Endodermal cell (in vitro differentiated cells): ENCODE data around the gene TRPV2. TPM values are rescaled to one million over a fixed set of nuclear protein-coding genes. Genes with fewer than 3 reads are reported as not detected.

Source experiments
- DNase-seq: peaks from one replicate; pipeline ENCODE4 v3.0.0-alpha.2; 2017
- H3K27ac ChIP-seq: 2 replicates; pipeline ENCODE4 v1.5.1; 2013; ENCODE audit warnings: mild to moderate bottlenecking, low read depth, low read length, moderate library complexity
- H3K27me3 ChIP-seq: 2 replicates; pipeline ENCODE4 v1.6.1; 2013; ENCODE audit warnings: mild to moderate bottlenecking, low read length, moderate library complexity; ENCODE audit not compliant: insufficient read depth, control insufficient read depth, poor library complexity, severe bottlenecking
- H3K36me3 ChIP-seq: 2 replicates; pipeline ENCODE4 v1.7.0; 2013; ENCODE audit warnings: mild to moderate bottlenecking, low read length, moderate library complexity; ENCODE audit not compliant: control insufficient read depth, insufficient read depth
- H3K4me1 ChIP-seq: one replicate; pipeline ENCODE4 v1.7.0; 2013; ENCODE audit warnings: low read length; ENCODE audit not compliant: control insufficient read depth, insufficient read depth
- H3K4me3 ChIP-seq: 2 replicates; pipeline ENCODE4 v1.5.1; 2013; ENCODE audit warnings: mild to moderate bottlenecking, low read length, moderate library complexity
- H3K9ac ChIP-seq: 2 replicates; pipeline ENCODE4 v1.6.1; 2013; ENCODE audit warnings: mild to moderate bottlenecking, low read length, moderate library complexity; ENCODE audit not compliant: poor library complexity, severe bottlenecking; ENCODE audit errors: extremely low read depth
- H3K9me3 ChIP-seq: 2 replicates; pipeline ENCODE4 v1.6.1; 2013; ENCODE audit warnings: mild to moderate bottlenecking, low read length, moderate library complexity; ENCODE audit not compliant: control insufficient read depth
- H3K27ac Mint-ChIP-seq: 2 replicates; pipeline ENCODE4 v1.8.0; 2020; ENCODE audit warnings: mixed read lengths
- H3K27me3 Mint-ChIP-seq: 2 replicates; pipeline ENCODE4 v1.8.0; 2021; ENCODE audit warnings: mild to moderate bottlenecking, mixed read lengths; ENCODE audit not compliant: insufficient read depth
- H3K36me3 Mint-ChIP-seq: 2 replicates; pipeline ENCODE4 v1.8.0; 2020; ENCODE audit warnings: low read depth, mixed read lengths
- H3K4me1 Mint-ChIP-seq: 2 replicates; pipeline ENCODE4 v1.8.0; 2020; ENCODE audit warnings: mixed read lengths
- H3K4me3 Mint-ChIP-seq: 2 replicates; pipeline ENCODE4 v1.8.0; 2020; ENCODE audit warnings: mild to moderate bottlenecking, moderate library complexity, mixed read lengths
- H3K9me3 Mint-ChIP-seq: 2 replicates; pipeline ENCODE4 v1.8.0; 2020; ENCODE audit warnings: mild to moderate bottlenecking, mixed read lengths
- WGBS, 2 experiments: methylation state at CpG; one replicate each; pipeline versions ENCODE4 v1.1.5 to v1.1.7; 2013; ENCODE audit warnings: missing lambda C conversion rate in 2 of 2, mixed read lengths in 1 of 2; ENCODE audit not compliant: insufficient coverage in 1 of 2, insufficient read length in 1 of 2; 5-methylcytosine and 5-hydroxymethylcytosine counted together
- total RNA-seq, 2 donors: library from RNA; stranded (reverse); fragmentation: NEBNext Ultra II Directional in 1 of 2; extraction: Animal tissue kit (Norgen Biotek cat#: 25700) in 1 of 2; gene quantifications; 2 replicates in 1 of 2; 3 replicates in 1 of 2; pipeline ENCODE4 v1.2.1, GENCODE V29; 2021
- TF ChIP-seq, protein P1 (sequence below): fragments of 200-600 bp; sonication (generic); conservative IDR thresholded peaks from 2 replicates; pipeline ENCODE4 v1.5.0; 2021; ENCODE audit warnings: antibody characterized with exemption, mild to moderate bottlenecking

The TRPV2 gene
- total RNA-seq, 2 donors from 2014 or later, result 0.51 to 1.1 TPM

DNA sequence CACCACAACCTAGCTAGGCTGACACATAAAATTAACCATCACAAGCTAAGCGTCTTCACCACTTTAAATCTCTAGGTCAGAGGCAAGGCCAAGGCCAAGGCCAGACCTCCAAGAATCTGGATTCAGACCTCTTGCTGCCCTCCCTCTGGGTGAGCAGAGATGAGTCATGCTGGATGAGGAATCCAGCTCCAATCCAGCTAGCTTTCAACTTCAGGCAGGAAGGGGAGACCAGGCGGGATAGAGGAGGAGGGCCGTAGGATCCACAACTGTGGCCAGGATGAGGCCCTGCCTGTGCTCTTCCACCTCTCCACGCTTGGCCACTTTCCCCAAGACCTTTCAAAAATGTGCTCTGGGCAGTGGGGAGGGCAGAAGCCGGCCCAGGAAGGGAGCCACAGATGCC, 61.9 kb downstream of the TRPV2 start:
- peaks cover 15% of the 10 kb centered on the region for H3K4me1 Mint-ChIP-seq
- no peaks in the 10 kb centered on the region for H3K36me3 Mint-ChIP-seq
- peak overlapping the region; percentile 64 for H3K27ac Mint-ChIP-seq
- 20 to 83% methylated on average over 1 to 5 of the region's 5 CpGs for WGBS, 2 experiments
- no peaks in the 10 kb centered on the region for H3K27me3 ChIP-seq
- TF ChIP-seq, protein P1, sequence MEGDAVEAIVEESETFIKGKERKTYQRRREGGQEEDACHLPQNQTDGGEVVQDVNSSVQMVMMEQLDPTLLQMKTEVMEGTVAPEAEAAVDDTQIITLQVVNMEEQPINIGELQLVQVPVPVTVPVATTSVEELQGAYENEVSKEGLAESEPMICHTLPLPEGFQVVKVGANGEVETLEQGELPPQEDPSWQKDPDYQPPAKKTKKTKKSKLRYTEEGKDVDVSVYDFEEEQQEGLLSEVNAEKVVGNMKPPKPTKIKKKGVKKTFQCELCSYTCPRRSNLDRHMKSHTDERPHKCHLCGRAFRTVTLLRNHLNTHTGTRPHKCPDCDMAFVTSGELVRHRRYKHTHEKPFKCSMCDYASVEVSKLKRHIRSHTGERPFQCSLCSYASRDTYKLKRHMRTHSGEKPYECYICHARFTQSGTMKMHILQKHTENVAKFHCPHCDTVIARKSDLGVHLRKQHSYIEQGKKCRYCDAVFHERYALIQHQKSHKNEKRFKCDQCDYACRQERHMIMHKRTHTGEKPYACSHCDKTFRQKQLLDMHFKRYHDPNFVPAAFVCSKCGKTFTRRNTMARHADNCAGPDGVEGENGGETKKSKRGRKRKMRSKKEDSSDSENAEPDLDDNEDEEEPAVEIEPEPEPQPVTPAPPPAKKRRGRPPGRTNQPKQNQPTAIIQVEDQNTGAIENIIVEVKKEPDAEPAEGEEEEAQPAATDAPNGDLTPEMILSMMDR, result no peak
- no peaks in the 10 kb centered on the region for H3K9me3 Mint-ChIP-seq
- H3K4me3 Mint-ChIP-seq, result no peak overlapping the region
- H3K4me3 ChIP-seq, result no peak overlapping the region
- no peak overlapping the region for H3K9ac ChIP-seq
- no peak overlapping the region for H3K27ac ChIP-seq
- peaks cover 11% of the 10 kb centered on the region for H3K27me3 Mint-ChIP-seq
- no peaks in the 10 kb centered on the region for H3K4me1 ChIP-seq
- DNase-seq, result peak; percentile 90
- no peaks in the 10 kb centered on the region for H3K36me3 ChIP-seq
- H3K9me3 ChIP-seq, result no peaks in the 10 kb centered on the region

DNA sequence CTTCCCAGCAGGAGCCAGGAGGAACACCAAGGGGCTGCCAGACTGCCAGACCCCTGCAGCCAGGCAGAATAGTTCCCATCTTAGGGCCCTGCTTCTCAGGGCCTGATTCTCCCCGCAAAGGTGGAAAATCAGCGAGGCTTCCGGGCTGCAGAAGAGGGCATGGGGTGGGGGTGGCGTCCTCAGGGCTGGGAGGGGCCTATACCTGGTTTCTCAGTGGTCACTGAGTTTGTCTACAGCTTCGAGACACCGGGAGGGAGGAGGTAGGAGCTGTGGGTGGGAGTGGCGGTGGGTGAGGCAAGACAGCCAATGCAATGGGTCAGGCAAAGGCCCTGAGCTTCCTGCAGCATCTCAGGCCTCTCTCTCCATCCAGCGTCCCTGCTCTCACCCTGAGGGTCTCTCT, 62.3 kb downstream of the TRPV2 start:
- Mint-ChIP-seq H3K27me3 (peaks cover 8% of the 10 kb centered on the region), H3K36me3 (no peaks in the 10 kb centered on the region), H3K9me3 (no peaks in the 10 kb centered on the region), H3K4me1 (peaks cover 13% of the 10 kb centered on the region), H3K4me3 (no peak overlapping the region), H3K27ac (peak overlapping the region; percentile 64)
- Histone ChIP-seq H3K27ac (no peak overlapping the region), H3K4me3 (no peak overlapping the region), H3K9ac (no peak overlapping the region), H3K36me3 (no peaks in the 10 kb centered on the region), H3K9me3 (no peaks in the 10 kb centered on the region), H3K4me1 (no peaks in the 10 kb centered on the region), H3K27me3 (no peaks in the 10 kb centered on the region)
- TF ChIP-seq, protein P1, result no peak
- WGBS, 2 experiments, result 76 to 77% methylated on average over 6 to 7 of the region's 8 CpGs
- peak; percentile 81 for DNase-seq

DNA sequence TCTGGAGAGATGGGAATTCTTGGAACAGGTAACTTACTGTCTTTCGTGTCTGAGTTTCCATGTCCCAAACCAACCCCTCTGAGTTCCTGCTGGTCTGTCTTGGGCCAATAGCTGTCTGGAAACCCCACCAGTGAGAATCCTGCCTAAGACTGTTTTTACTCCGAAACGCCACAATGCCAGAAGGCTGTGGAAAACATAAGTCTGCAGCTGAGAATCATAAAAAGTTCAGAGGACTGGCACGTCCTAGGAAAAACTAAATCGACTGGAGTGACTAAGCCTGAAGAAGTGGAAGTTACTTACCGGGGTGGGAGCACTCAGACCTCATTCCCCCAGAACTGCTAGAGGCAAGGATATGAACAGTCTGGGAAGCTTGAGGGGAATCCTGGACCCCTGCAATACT, 63.3 kb downstream of the TRPV2 start:
- no peak for DNase-seq
- Mint-ChIP-seq H3K27ac (no peak overlapping the region), H3K36me3 (no peaks in the 10 kb centered on the region), H3K27me3 (peaks cover 6% of the 10 kb centered on the region), H3K4me3 (no peak overlapping the region), H3K9me3 (no peaks in the 10 kb centered on the region), H3K4me1 (peaks cover 11% of the 10 kb centered on the region)
- WGBS, 2 experiments, result 92% methylated on average over 6 of the region's 6 CpGs
- Histone ChIP-seq H3K4me3 (no peak overlapping the region), H3K27me3 (no peaks in the 10 kb centered on the region), H3K4me1 (no peaks in the 10 kb centered on the region), H3K9me3 (no peaks in the 10 kb centered on the region), H3K36me3 (no peaks in the 10 kb centered on the region), H3K27ac (no peak overlapping the region), H3K9ac (no peak overlapping the region)
- TF ChIP-seq, protein P1, result no peak
